PFSK-1 (cell line): ENCODE results near the gene VDAC1.

Source experiments
- POLR2AphosphoS5 ChIP-seq: IDR thresholded peaks from 2 replicates; pipeline ENCODE4 v1.6.1; 2012; ENCODE audit warnings: low read depth, mild to moderate bottlenecking, control low read depth, low read length, moderate library complexity
- REST ChIP-seq, 2 experiments: IDR thresholded peaks; 2 replicates each; pipeline versions ENCODE4 v1.6.1 to v1.8.0; 2011 to 2012; ENCODE audit warnings: low read depth in 2 of 2, low read length in 2 of 2, control low read depth in 1 of 2, inconsistent platforms in 1 of 2, mild to moderate bottlenecking in 1 of 2, moderate library complexity in 1 of 2; ENCODE audit not compliant: insufficient read depth in 1 of 2
- TAF1 ChIP-seq: IDR thresholded peaks from 2 replicates; pipeline ENCODE4 v1.6.1; 2012; ENCODE audit warnings: low read length, control low read depth, borderline replicate concordance; ENCODE audit not compliant: insufficient read depth

DNA sequence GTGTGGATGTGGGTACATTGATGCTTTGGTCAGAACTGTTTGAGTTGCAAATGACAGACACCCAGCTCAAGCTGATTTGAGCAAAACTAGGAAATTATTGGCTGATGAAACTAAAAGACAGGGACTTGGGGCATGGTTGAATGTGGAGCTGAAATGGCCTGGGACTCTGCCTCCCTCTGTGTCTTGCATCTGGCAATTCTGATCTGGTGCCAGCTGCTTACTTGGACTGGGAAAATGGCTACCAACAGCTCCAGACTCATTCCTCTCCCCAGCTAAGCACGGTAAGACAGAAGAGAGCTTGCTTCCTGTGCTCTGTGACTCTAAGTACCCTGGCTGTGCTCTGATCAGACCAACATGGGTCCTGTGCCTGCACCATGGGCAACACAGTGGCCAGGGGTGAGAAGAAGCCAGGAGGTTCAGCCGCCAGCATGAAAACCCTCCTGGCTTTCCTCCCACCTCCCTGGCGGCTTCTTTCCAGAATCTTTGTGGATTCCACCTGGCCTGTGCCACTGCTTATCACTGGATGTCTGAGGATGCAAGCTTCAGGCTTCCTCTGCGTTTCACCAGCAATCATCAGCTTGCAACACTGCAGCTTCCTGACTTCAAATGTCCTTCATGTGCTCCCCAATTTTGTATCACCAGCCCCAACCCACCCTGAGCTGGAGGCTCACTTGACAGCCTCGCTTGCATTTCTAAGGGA is 80.4 kb downstream of the VDAC1 start:
- TF ChIP-seq POLR2AphosphoS5 (no peak), TAF1 (no peak), REST (IDR thresholded peaks at IDR 0.05; ENCODE audit: insufficient read depth in 1 of 2, low read depth in 2 of 2, low read length in 2 of 2) (no peak)
